ENCODE data around the gene SERPINE3.

- TF ChIP-seq POLR2A (IDR thresholded peaks at IDR 0.05), result no peak
- TF ChIP-seq, protein P1, sequence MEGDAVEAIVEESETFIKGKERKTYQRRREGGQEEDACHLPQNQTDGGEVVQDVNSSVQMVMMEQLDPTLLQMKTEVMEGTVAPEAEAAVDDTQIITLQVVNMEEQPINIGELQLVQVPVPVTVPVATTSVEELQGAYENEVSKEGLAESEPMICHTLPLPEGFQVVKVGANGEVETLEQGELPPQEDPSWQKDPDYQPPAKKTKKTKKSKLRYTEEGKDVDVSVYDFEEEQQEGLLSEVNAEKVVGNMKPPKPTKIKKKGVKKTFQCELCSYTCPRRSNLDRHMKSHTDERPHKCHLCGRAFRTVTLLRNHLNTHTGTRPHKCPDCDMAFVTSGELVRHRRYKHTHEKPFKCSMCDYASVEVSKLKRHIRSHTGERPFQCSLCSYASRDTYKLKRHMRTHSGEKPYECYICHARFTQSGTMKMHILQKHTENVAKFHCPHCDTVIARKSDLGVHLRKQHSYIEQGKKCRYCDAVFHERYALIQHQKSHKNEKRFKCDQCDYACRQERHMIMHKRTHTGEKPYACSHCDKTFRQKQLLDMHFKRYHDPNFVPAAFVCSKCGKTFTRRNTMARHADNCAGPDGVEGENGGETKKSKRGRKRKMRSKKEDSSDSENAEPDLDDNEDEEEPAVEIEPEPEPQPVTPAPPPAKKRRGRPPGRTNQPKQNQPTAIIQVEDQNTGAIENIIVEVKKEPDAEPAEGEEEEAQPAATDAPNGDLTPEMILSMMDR (IDR thresholded peaks at IDR 0.05), result no peak
These were observed 7.6 kb downstream of the SERPINE3 start for GRCh38 chr13:51347099-51347498.
